Stromal cell of bone marrow (primary cell): ENCODE data around the gene PCP4.
"Not testable (repeated sequence)": the region's sequence is repeated elsewhere in the genome, so short reads cannot be mapped to it uniquely, and the experiment has no call there.

ENCODE experiments used
- DNase-seq: peaks from one replicate; pipeline ENCODE4 v3.0.0-alpha.2; 2012; ENCODE audit warnings: low read depth

PCP4 gene

GRCh38 chr21:39866093-39866492 lies 1.1 kb upstream of the PCP4 start:
- no peak for DNase-seq

GRCh38 chr21:39869141-39869818 lies 2.0 kb downstream of the PCP4 start:
- no peak for DNase-seq

GRCh38 chr21:39873687-39874086 lies 6.4 kb downstream of the PCP4 start:
- DNase-seq = no peak

- DNase-seq = no peak
Observed at GRCh38 chr21:39874206-39874605, 7.0 kb downstream of the PCP4 start.

GRCh38 chr21:39874759-39875158 lies 7.5 kb downstream of the PCP4 start:
- DNase-seq = no peak

- DNase-seq = no peak
Observed at GRCh38 chr21:39881661-39882060, 14.4 kb downstream of the PCP4 start.

GRCh38 chr21:39882151-39882838 lies 15.1 kb downstream of the PCP4 start:
- DNase-seq = no peak

GRCh38 chr21:39882839-39883195 lies 15.6 kb downstream of the PCP4 start:
- no peak for DNase-seq

GRCh38 chr21:39885119-39885848 lies 18.0 kb downstream of the PCP4 start:
- DNase-seq = no peak

- no peak for DNase-seq
Observed at GRCh38 chr21:39888848-39889247, 21.6 kb downstream of the PCP4 start.

- DNase-seq = no peak
Observed at GRCh38 chr21:39891111-39891510, 23.9 kb downstream of the PCP4 start.

GRCh38 chr21:39891863-39892262 lies 24.6 kb downstream of the PCP4 start:
- DNase-seq = not testable (repeated sequence)

GRCh38 chr21:39900491-39900890 lies 33.3 kb downstream of the PCP4 start:
- no peak for DNase-seq

GRCh38 chr21:39900911-39901310 lies 33.7 kb downstream of the PCP4 start:
- no peak for DNase-seq

- DNase-seq = no peak
Observed at GRCh38 chr21:39902986-39903385, 35.7 kb downstream of the PCP4 start.

GRCh38 chr21:39904457-39904856 lies 37.2 kb downstream of the PCP4 start:
- no peak for DNase-seq

GRCh38 chr21:39908265-39908923 lies 41.2 kb downstream of the PCP4 start:
- no peak for DNase-seq

GRCh38 chr21:39911286-39912199 lies 44.3 kb downstream of the PCP4 start:
- no peak for DNase-seq

- no peak for DNase-seq
Observed at GRCh38 chr21:39913706-39914305, 46.6 kb downstream of the PCP4 start.

GRCh38 chr21:39915881-39916280 lies 48.6 kb downstream of the PCP4 start:
- DNase-seq = no peak

- no peak for DNase-seq
Observed at GRCh38 chr21:39918558-39918957, 51.3 kb downstream of the PCP4 start.
